HepG2 (cell line): Measurements from ENCODE around the gene METTL23. TPM values are rescaled to one million over a fixed set of nuclear protein-coding genes. Genes with fewer than 3 reads are reported as not detected.

Experiments used
- ARNT2 ChIP-seq: sonication (generic); formaldehyde crosslinking; IDR thresholded peaks from 2 replicates; pipeline ENCODE4 v1.8.0; 2022; ENCODE audit warnings: mild to moderate bottlenecking, low read depth, missing genetic modification reagents, moderate library complexity
- ELF1 ChIP-seq: sonication (generic); formaldehyde crosslinking; IDR thresholded peaks from 2 replicates; pipeline ENCODE4 v1.4.0; 2020; ENCODE audit warnings: missing genetic modification reagents
- ETV6 ChIP-seq: sonication (generic); formaldehyde crosslinking; conservative IDR thresholded peaks from 2 replicates; pipeline ENCODE4 v1.4.0; 2020; ENCODE audit warnings: missing genetic modification reagents
- EZH2 ChIP-seq: conservative IDR thresholded peaks from 2 replicates; pipeline ENCODE4 v1.6.1; 2012; ENCODE audit warnings: mild to moderate bottlenecking, low read depth, low read length, moderate library complexity
- IRX3 ChIP-seq: sonication (generic); formaldehyde crosslinking; IDR thresholded peaks from 2 replicates; pipeline ENCODE4 v1.8.1; 2023; ENCODE audit warnings: mild to moderate bottlenecking, low read depth, missing genetic modification reagents, borderline replicate concordance
- KAT8 ChIP-seq: IDR thresholded peaks from 2 replicates; pipeline ENCODE4 v1.6.1; 2016; ENCODE audit warnings: missing genetic modification reagents, missing compliant biosample characterization
- KDM1A ChIP-seq: IDR thresholded peaks from 2 replicates; pipeline ENCODE4 v1.6.1; 2016; ENCODE audit warnings: missing compliant biosample characterization
- MATR3 ChIP-seq: sonication (generic); formaldehyde crosslinking; IDR thresholded peaks from 2 replicates; pipeline ENCODE4 v1.4.0; 2020; ENCODE audit warnings: missing genetic modification reagents
- MEIS2 ChIP-seq: sonication (generic); formaldehyde crosslinking; IDR thresholded peaks from 2 replicates; pipeline ENCODE4 v1.9.0; 2021; ENCODE audit warnings: mild to moderate bottlenecking, missing genetic modification reagents
- NFKBIZ ChIP-seq: IDR thresholded peaks from 2 replicates; pipeline ENCODE4 v1.6.1; 2018; ENCODE audit warnings: missing genetic modification reagents, missing compliant biosample characterization
- PHF5A ChIP-seq: IDR thresholded peaks from one replicate; pipeline ENCODE4 v1.6.1; 2018; ENCODE audit warnings: low read depth, missing genetic modification reagents; ENCODE audit not compliant: unreplicated experiment
- RXRA ChIP-seq: sonication (generic); formaldehyde crosslinking; IDR thresholded peaks from 2 replicates; pipeline ENCODE4 v1.5.1; 2020; ENCODE audit warnings: missing genetic modification reagents
- SNAI1 ChIP-seq: sonication (generic); formaldehyde crosslinking; IDR thresholded peaks from 2 replicates; pipeline ENCODE4 v1.5.0; 2020; ENCODE audit warnings: mild to moderate bottlenecking, missing genetic modification reagents, borderline replicate concordance
- TAF15 ChIP-seq: fragments of 200-400 bp; formaldehyde crosslinking; IDR thresholded peaks from one replicate; pipeline ENCODE4 v1.6.1; 2018; ENCODE audit warnings: mild to moderate bottlenecking, low read depth, low read length; ENCODE audit not compliant: poor library complexity, severe bottlenecking
- TCF7L2 ChIP-seq: IDR thresholded peaks from 2 replicates; pipeline ENCODE4 v1.6.1; 2011; ENCODE audit warnings: mild to moderate bottlenecking, low read depth, low read length, moderate library complexity
- ZIK1 ChIP-seq: sonication (generic); formaldehyde crosslinking; IDR thresholded peaks from 2 replicates; pipeline ENCODE4 v1.5.0; 2020; ENCODE audit warnings: mild to moderate bottlenecking, low read depth, missing genetic modification reagents, borderline replicate concordance
- ZNF136 ChIP-seq: sonication (generic); formaldehyde crosslinking; IDR thresholded peaks from 2 replicates; pipeline ENCODE4 v1.8.1; 2022; ENCODE audit warnings: low read depth, mild to moderate bottlenecking, moderate library complexity, missing genetic modification reagents
- ZNF496 ChIP-seq: sonication (generic); formaldehyde crosslinking; IDR thresholded peaks from 2 replicates; pipeline ENCODE4 v1.8.1; 2023; ENCODE audit warnings: mild to moderate bottlenecking, moderate library complexity, missing genetic modification reagents; ENCODE audit not compliant: insufficient replicate concordance
- ZNF670 ChIP-seq: sonication (generic); formaldehyde crosslinking; IDR thresholded peaks from 2 replicates; pipeline ENCODE4 v1.8.0; 2022; ENCODE audit warnings: mild to moderate bottlenecking, missing genetic modification reagents, borderline replicate concordance
- polyA plus RNA-seq, 8 experiments: library from polyadenylated mRNA; depleted of rRNA in 3 of 8; stranded (reverse) in 7 of 8; unstranded in 1 of 8; fragments of >200 nt; fragmentation: Illumina TruSeq in 4 of 8; extraction: Trizol in 4 of 8; gene quantifications; 2 replicates each; pipeline versions ENCODE4 v1.2.1 to v1.2.3, GENCODE V29; 2011 to 2016; ENCODE audit warnings: low read depth in 4 of 8, missing spikeins in 1 of 8, mixed read lengths in 1 of 8; ENCODE audit not compliant: insufficient read depth in 1 of 8
- total RNA-seq, 5 experiments: library from RNA; depleted of rRNA; stranded (reverse); fragments of >200 nt; fragmentation: Illumina TruSeq; extraction: Trizol; gene quantifications; 2 replicates each; pipeline ENCODE4 v1.2.3, GENCODE V29; 2016; ENCODE audit warnings: low read depth in 1 of 5
- TF ChIP-seq, protein P1 (sequence below): sonication (generic); formaldehyde crosslinking; IDR thresholded peaks from 2 replicates; pipeline ENCODE4 v1.4.0; 2020; ENCODE audit warnings: mild to moderate bottlenecking, missing genetic modification reagents
- TF ChIP-seq, protein P2 (sequence below): sonication (generic); formaldehyde crosslinking; IDR thresholded peaks from 2 replicates; pipeline ENCODE4 v1.8.0; 2022; ENCODE audit warnings: missing genetic modification reagents, mild to moderate bottlenecking, moderate library complexity, borderline replicate concordance
- TF ChIP-seq, protein P3 (sequence below): sonication (generic); formaldehyde crosslinking; IDR thresholded peaks from 2 replicates; pipeline ENCODE4 v1.5.0; 2020; ENCODE audit warnings: missing genetic modification reagents
- TF ChIP-seq, protein P4 (sequence below): fragments of 450-650 bp; IDR thresholded peaks from 2 replicates; pipeline ENCODE4 v1.6.1; 2016

Gene METTL23
- total and polyA plus RNA-seq, 2 of the 13 experiments (the other 11 are each of a cell fraction or from before 2014, with no cell fraction given): 39.9 to 104 TPM

DNA sequence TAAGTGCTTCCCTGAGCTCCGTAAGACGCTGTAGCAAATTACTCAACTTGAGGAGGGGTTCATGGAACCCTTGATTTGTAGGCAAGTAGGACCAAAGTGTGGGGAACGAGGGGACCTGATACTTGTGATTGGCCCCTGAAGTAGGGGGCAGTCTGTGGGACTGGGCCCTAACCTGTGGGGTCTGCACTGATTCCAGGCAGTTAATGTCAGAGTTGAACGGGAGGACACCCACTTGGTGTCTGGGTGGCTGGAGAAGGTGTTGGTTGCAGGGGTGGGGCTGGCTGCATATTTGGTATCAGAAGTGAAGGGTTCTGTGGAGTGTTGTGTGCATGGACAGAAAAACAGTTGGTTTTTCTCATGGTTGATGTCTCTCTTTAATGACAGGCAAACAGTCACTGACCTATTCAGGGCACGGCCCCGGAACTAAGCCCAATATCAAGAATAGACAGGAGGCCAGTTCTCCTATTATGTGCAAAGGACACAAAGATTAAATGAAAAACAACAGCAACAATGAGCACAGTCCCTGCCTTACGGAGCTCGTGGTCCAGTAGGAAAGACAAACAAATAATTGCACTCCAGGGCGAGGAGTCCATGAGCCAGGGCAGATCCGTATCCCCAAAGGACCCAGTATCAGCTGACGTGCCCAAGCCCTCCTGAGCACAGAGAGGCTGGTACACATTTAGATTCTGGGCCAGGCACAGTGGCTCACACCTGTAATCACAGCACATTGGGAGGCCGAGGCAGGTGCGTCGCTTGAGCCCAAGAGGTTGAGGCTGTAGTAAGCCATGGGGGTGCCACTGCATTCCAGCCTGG, 35.1 kb upstream of the METTL23 start (continued):
- TF ChIP-seq, protein P1, sequence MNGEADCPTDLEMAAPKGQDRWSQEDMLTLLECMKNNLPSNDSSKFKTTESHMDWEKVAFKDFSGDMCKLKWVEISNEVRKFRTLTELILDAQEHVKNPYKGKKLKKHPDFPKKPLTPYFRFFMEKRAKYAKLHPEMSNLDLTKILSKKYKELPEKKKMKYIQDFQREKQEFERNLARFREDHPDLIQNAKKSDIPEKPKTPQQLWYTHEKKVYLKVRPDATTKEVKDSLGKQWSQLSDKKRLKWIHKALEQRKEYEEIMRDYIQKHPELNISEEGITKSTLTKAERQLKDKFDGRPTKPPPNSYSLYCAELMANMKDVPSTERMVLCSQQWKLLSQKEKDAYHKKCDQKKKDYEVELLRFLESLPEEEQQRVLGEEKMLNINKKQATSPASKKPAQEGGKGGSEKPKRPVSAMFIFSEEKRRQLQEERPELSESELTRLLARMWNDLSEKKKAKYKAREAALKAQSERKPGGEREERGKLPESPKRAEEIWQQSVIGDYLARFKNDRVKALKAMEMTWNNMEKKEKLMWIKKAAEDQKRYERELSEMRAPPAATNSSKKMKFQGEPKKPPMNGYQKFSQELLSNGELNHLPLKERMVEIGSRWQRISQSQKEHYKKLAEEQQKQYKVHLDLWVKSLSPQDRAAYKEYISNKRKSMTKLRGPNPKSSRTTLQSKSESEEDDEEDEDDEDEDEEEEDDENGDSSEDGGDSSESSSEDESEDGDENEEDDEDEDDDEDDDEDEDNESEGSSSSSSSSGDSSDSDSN: peak; percentile 37; the same call in 1 of the 2 replicates
- TF ChIP-seq TAF15: no peak
- no peak for TF ChIP-seq ARNT2 (CRISPR knock-in tag)
- TF ChIP-seq, protein P2, sequence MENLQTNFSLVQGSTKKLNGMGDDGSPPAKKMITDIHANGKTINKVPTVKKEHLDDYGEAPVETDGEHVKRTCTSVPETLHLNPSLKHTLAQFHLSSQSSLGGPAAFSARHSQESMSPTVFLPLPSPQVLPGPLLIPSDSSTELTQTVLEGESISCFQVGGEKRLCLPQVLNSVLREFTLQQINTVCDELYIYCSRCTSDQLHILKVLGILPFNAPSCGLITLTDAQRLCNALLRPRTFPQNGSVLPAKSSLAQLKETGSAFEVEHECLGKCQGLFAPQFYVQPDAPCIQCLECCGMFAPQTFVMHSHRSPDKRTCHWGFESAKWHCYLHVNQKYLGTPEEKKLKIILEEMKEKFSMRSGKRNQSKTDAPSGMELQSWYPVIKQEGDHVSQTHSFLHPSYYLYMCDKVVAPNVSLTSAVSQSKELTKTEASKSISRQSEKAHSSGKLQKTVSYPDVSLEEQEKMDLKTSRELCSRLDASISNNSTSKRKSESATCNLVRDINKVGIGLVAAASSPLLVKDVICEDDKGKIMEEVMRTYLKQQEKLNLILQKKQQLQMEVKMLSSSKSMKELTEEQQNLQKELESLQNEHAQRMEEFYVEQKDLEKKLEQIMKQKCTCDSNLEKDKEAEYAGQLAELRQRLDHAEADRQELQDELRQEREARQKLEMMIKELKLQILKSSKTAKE (CRISPR knock-in tag): peak; percentile 89
- no peak for TF ChIP-seq EZH2
- TF ChIP-seq MEIS2: peak; percentile 80; the same call in 1 of the 2 replicates
- TF ChIP-seq ZNF670 (CRISPR knock-in tag): peak; percentile 59
- TF ChIP-seq ETV6 (CRISPR knock-in tag): no peak
- TF ChIP-seq RXRA (CRISPR knock-in tag): peak; percentile 88
- TF ChIP-seq ZIK1: no peak
- TF ChIP-seq, protein P3, sequence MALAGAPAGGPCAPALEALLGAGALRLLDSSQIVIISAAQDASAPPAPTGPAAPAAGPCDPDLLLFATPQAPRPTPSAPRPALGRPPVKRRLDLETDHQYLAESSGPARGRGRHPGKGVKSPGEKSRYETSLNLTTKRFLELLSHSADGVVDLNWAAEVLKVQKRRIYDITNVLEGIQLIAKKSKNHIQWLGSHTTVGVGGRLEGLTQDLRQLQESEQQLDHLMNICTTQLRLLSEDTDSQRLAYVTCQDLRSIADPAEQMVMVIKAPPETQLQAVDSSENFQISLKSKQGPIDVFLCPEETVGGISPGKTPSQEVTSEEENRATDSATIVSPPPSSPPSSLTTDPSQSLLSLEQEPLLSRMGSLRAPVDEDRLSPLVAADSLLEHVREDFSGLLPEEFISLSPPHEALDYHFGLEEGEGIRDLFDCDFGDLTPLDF (CRISPR knock-in tag): no peak
- peak; percentile 83; the same call in 1 of the 2 replicates for TF ChIP-seq KAT8 (CRISPR knock-in tag)
- TF ChIP-seq NFKBIZ (CRISPR knock-in tag): no peak
- TF ChIP-seq ZNF136 (CRISPR knock-in tag): peak; percentile 11; the same call in 1 of the 2 replicates
- no peak for TF ChIP-seq TCF7L2
- TF ChIP-seq ELF1 (CRISPR knock-in tag): peak; percentile 55; the same call in 1 of the 2 replicates
- TF ChIP-seq PHF5A (CRISPR knock-in tag): peak; percentile 18
- TF ChIP-seq, protein P4, sequence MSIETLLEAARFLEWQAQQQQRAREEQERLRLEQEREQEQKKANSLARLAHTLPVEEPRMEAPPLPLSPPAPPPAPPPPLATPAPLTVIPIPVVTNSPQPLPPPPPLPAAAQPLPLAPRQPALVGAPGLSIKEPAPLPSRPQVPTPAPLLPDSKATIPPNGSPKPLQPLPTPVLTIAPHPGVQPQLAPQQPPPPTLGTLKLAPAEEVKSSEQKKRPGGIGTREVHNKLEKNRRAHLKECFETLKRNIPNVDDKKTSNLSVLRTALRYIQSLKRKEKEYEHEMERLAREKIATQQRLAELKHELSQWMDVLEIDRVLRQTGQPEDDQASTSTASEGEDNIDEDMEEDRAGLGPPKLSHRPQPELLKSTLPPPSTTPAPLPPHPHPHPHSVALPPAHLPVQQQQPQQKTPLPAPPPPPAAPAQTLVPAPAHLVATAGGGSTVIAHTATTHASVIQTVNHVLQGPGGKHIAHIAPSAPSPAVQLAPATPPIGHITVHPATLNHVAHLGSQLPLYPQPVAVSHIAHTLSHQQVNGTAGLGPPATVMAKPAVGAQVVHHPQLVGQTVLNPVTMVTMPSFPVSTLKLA: peak; percentile 79
- no peak for TF ChIP-seq SNAI1 (CRISPR knock-in tag)
- TF ChIP-seq MATR3 (CRISPR knock-in tag): no peak
- no peak for TF ChIP-seq IRX3 (CRISPR knock-in tag)
- TF ChIP-seq ZNF496: no peak
- TF ChIP-seq KDM1A: no peak
